ENCODE results near the gene COLGALT1. TPM values are rescaled to one million over a fixed set of nuclear protein-coding genes. Genes with fewer than 3 reads are reported as not detected.
"Not testable (repeated sequence)": the region's sequence is repeated elsewhere in the genome, so short reads cannot be mapped to it uniquely, and the experiment has no call there.

COLGALT1 gene
- 37.7 TPM for polyA plus RNA-seq (2013, experiment 1 of 2)
- polyA plus RNA-seq (2013, experiment 2 of 2), result 38.0 TPM

- WGBS (ENCODE audit: extremely low coverage, insufficient coverage, low lambda C conversion rate), result no CpG with 5 or more reads among the region's 64 CpGs
- Histone ChIP-seq H3K79me1 (ENCODE audit: low read length) (no peaks in the 10 kb centered on the region), H2BK120ac (ENCODE audit: low read depth, low read length) (no peak within 1 kb of the TSS), H3K18ac (ENCODE audit: low read length) (no peak within 1 kb of the TSS), H4K8ac (ENCODE audit: low read depth, low read length) (no peak within 1 kb of the TSS), H3K23ac (ENCODE audit: low read length) (no peak within 1 kb of the TSS), H3K4me3 (ENCODE audit: low read length) (peak within 1 kb of the TSS; percentile 92), H3K9ac (ENCODE audit: low read length) (peak within 1 kb of the TSS; percentile 93), H3K36me3 (ENCODE audit: control insufficient read depth, insufficient read depth, low read length) (peaks cover 4% of the 10 kb centered on the region), H2BK15ac (replicated peaks; ENCODE audit: low read depth) (no peak within 1 kb of the TSS), H3K27ac (ENCODE audit: low read depth, low read length) (no peak within 1 kb of the TSS), H2AK5ac (ENCODE audit: low read length) (no peak within 1 kb of the TSS), H2BK5ac (ENCODE audit: low read length) (no peak within 1 kb of the TSS), H3K27me3 (ENCODE audit: insufficient read depth, low read length, poor library complexity) (no peaks in the 10 kb centered on the region), H3K4me2 (ENCODE audit: low read length) (peak within 1 kb of the TSS; percentile 72), H3K4me1 (ENCODE audit: control insufficient read depth, low read depth, low read length) (no peaks in the 10 kb centered on the region), H3K56ac (ENCODE audit: low read length) (peak within 1 kb of the TSS; percentile 97), H4K5ac (ENCODE audit: low read length) (no peak within 1 kb of the TSS), H3K79me2 (ENCODE audit: control insufficient read depth, insufficient read depth, low read length) (no peaks in the 10 kb centered on the region), H3K4ac (ENCODE audit: low read depth, low read length) (peak within 1 kb of the TSS; percentile 43)
- peak; percentile 98 for DNase-seq
Observed at GRCh38 chr19:17555480-17555928, at the start of gene COLGALT1. COLGALT1 (plus strand) TSS chr19:17555649; CDS start chr19:17555714, 65 bp downstream.

- H3K23ac ChIP-seq (ENCODE audit: low read length), result no peak overlapping the region
- no peak overlapping the region for H2BK15ac ChIP-seq (replicated peaks; ENCODE audit: low read depth)
- no peaks in the 10 kb centered on the region for H3K27me3 ChIP-seq (ENCODE audit: insufficient read depth, low read length, poor library complexity)
- H3K4ac ChIP-seq (ENCODE audit: low read depth, low read length), result no peak overlapping the region
- H3K36me3 ChIP-seq (ENCODE audit: control insufficient read depth, insufficient read depth, low read length), result no peaks in the 10 kb centered on the region
- no CpG with 5 or more reads among the region's 9 CpGs for WGBS (ENCODE audit: extremely low coverage, insufficient coverage, low lambda C conversion rate)
- H3K4me1 ChIP-seq (ENCODE audit: control insufficient read depth, low read depth, low read length), result no peaks in the 10 kb centered on the region
- H3K18ac ChIP-seq (ENCODE audit: low read length), result no peak overlapping the region
- no peak overlapping the region for H2AK5ac ChIP-seq (ENCODE audit: low read length)
- DNase-seq, result no peak
- H3K79me2 ChIP-seq (ENCODE audit: control insufficient read depth, insufficient read depth, low read length), result no peaks in the 10 kb centered on the region
- no peak overlapping the region for H3K4me2 ChIP-seq (ENCODE audit: low read length)
- H3K79me1 ChIP-seq (ENCODE audit: low read length), result peaks cover 1% of the 10 kb centered on the region
- no peak overlapping the region for H4K8ac ChIP-seq (ENCODE audit: low read depth, low read length)
- no peak overlapping the region for H3K9ac ChIP-seq (ENCODE audit: low read length)
- no peak overlapping the region for H4K5ac ChIP-seq (ENCODE audit: low read length)
- no peak overlapping the region for H2BK120ac ChIP-seq (ENCODE audit: low read depth, low read length)
- no peak overlapping the region for H3K56ac ChIP-seq (ENCODE audit: low read length)
- H3K27ac ChIP-seq (ENCODE audit: low read depth, low read length), result no peak overlapping the region
- no peak overlapping the region for H3K4me3 ChIP-seq (ENCODE audit: low read length)
- no peak overlapping the region for H2BK5ac ChIP-seq (ENCODE audit: low read length)
Observed at GRCh38 chr19:17506745-17507144, 48.7 kb upstream of the COLGALT1 start.

GRCh38 chr19:17508558-17508933 lies 46.9 kb upstream of the COLGALT1 start:
- no CpG with 5 or more reads among the region's 3 CpGs for WGBS (ENCODE audit: extremely low coverage, insufficient coverage, low lambda C conversion rate)
- not testable (repeated sequence) for H2BK5ac ChIP-seq (ENCODE audit: low read length); H3K27me3 ChIP-seq (ENCODE audit: insufficient read depth, low read length, poor library complexity); H3K4me1 ChIP-seq (ENCODE audit: control insufficient read depth, low read depth, low read length); H4K8ac ChIP-seq (ENCODE audit: low read depth, low read length); H2BK15ac ChIP-seq (replicated peaks; ENCODE audit: low read depth); H3K27ac ChIP-seq (ENCODE audit: low read depth, low read length); H3K4ac ChIP-seq (ENCODE audit: low read depth, low read length); H2AK5ac ChIP-seq (ENCODE audit: low read length); H3K36me3 ChIP-seq (ENCODE audit: control insufficient read depth, insufficient read depth, low read length); H4K5ac ChIP-seq (ENCODE audit: low read length); H3K9ac ChIP-seq (ENCODE audit: low read length); H3K18ac ChIP-seq (ENCODE audit: low read length); H3K23ac ChIP-seq (ENCODE audit: low read length); H3K4me3 ChIP-seq (ENCODE audit: low read length); H3K79me1 ChIP-seq (ENCODE audit: low read length); H3K56ac ChIP-seq (ENCODE audit: low read length); H3K4me2 ChIP-seq (ENCODE audit: low read length); H3K79me2 ChIP-seq (ENCODE audit: control insufficient read depth, insufficient read depth, low read length); H2BK120ac ChIP-seq (ENCODE audit: low read depth, low read length)
- DNase-seq, result peak; percentile 19

GRCh38 chr19:17510220-17510993 lies 45.0 kb upstream of the COLGALT1 start:
- peak overlapping the region; percentile 8 for H3K4ac ChIP-seq (ENCODE audit: low read depth, low read length)
- no peak overlapping the region for H2AK5ac ChIP-seq (ENCODE audit: low read length)
- H3K36me3 ChIP-seq (ENCODE audit: control insufficient read depth, insufficient read depth, low read length), result no peaks in the 10 kb centered on the region
- H3K23ac ChIP-seq (ENCODE audit: low read length), result no peak overlapping the region
- peaks cover 2% of the 10 kb centered on the region for H3K79me2 ChIP-seq (ENCODE audit: control insufficient read depth, insufficient read depth, low read length)
- H3K27ac ChIP-seq (ENCODE audit: low read depth, low read length), result no peak overlapping the region
- no peak overlapping the region for H2BK5ac ChIP-seq (ENCODE audit: low read length)
- H4K5ac ChIP-seq (ENCODE audit: low read length), result no peak overlapping the region
- peak overlapping the region; percentile 66 for H3K9ac ChIP-seq (ENCODE audit: low read length)
- WGBS (ENCODE audit: extremely low coverage, insufficient coverage, low lambda C conversion rate), result no CpG with 5 or more reads among the region's 13 CpGs
- peaks cover 6% of the 10 kb centered on the region for H3K79me1 ChIP-seq (ENCODE audit: low read length)
- no peaks in the 10 kb centered on the region for H3K27me3 ChIP-seq (ENCODE audit: insufficient read depth, low read length, poor library complexity)
- H3K56ac ChIP-seq (ENCODE audit: low read length), result peak overlapping the region; percentile 63
- no peaks in the 10 kb centered on the region for H3K4me1 ChIP-seq (ENCODE audit: control insufficient read depth, low read depth, low read length)
- no peak overlapping the region for H2BK15ac ChIP-seq (replicated peaks; ENCODE audit: low read depth)
- no peak overlapping the region for H2BK120ac ChIP-seq (ENCODE audit: low read depth, low read length)
- H4K8ac ChIP-seq (ENCODE audit: low read depth, low read length), result no peak overlapping the region
- DNase-seq, result no peak
- H3K4me2 ChIP-seq (ENCODE audit: low read length), result peak overlapping the region; percentile 20
- peak overlapping the region; percentile 3 for H3K4me3 ChIP-seq (ENCODE audit: low read length)
- H3K18ac ChIP-seq (ENCODE audit: low read length), result no peak overlapping the region

- Histone ChIP-seq H4K8ac (ENCODE audit: low read depth, low read length) (no peak overlapping the region), H3K36me3 (ENCODE audit: control insufficient read depth, insufficient read depth, low read length) (peaks cover 2% of the 10 kb centered on the region), H3K4me1 (ENCODE audit: control insufficient read depth, low read depth, low read length) (no peaks in the 10 kb centered on the region), H2BK120ac (ENCODE audit: low read depth, low read length) (no peak overlapping the region), H3K4me3 (ENCODE audit: low read length) (peak overlapping the region; percentile 77), H3K79me1 (ENCODE audit: low read length) (peaks cover 6% of the 10 kb centered on the region), H3K27ac (ENCODE audit: low read depth, low read length) (peak overlapping the region; percentile 74), H3K56ac (ENCODE audit: low read length) (peak overlapping the region; percentile 98), H2BK15ac (replicated peaks; ENCODE audit: low read depth) (no peak overlapping the region), H3K23ac (ENCODE audit: low read length) (no peak overlapping the region), H3K27me3 (ENCODE audit: insufficient read depth, low read length, poor library complexity) (no peaks in the 10 kb centered on the region), H2AK5ac (ENCODE audit: low read length) (no peak overlapping the region), H3K18ac (ENCODE audit: low read length) (peak overlapping the region; percentile 78), H3K9ac (ENCODE audit: low read length) (peak overlapping the region; percentile 95), H3K4me2 (ENCODE audit: low read length) (peak overlapping the region; percentile 13), H3K4ac (ENCODE audit: low read depth, low read length) (peak overlapping the region; percentile 56), H4K5ac (ENCODE audit: low read length) (no peak overlapping the region), H3K79me2 (ENCODE audit: control insufficient read depth, insufficient read depth, low read length) (peaks cover 2% of the 10 kb centered on the region), H2BK5ac (ENCODE audit: low read length) (peak overlapping the region; percentile 64)
- peak; percentile 85 for DNase-seq
- WGBS (ENCODE audit: extremely low coverage, insufficient coverage, low lambda C conversion rate), result no CpG with 5 or more reads among the region's 82 CpGs
Observed at GRCh38 chr19:17511724-17512573, 43.5 kb upstream of the COLGALT1 start.

Data from mesendoderm (in vitro differentiated cells).